ENCODE data around the gene GPATCH8. TPM values are rescaled to one million over a fixed set of nuclear protein-coding genes. Genes with fewer than 3 reads are reported as not detected.

The GPATCH8 gene
- total RNA-seq, 1 experiment from 2014 or later = 51.5 TPM

GRCh38 chr17:44390250-44390870 is 112.8 kb downstream of the GPATCH8 start:
- Histone ChIP-seq H3K23ac (ENCODE audit: insufficient read length, low read depth, low read length) (no peak overlapping the region), H2BK15ac (ENCODE audit: low read depth, low read length) (no peak overlapping the region), H2BK5ac (ENCODE audit: insufficient read length, low read length) (no peak overlapping the region), H3K27ac (ENCODE audit: insufficient read length, low read depth, low read length) (no peak overlapping the region), H4K5ac (ENCODE audit: insufficient read length, low read depth, low read length) (no peak overlapping the region), H3K4ac (ENCODE audit: low read depth, low read length) (no peak overlapping the region), H3K4me1 (ENCODE audit: insufficient read depth, low read length) (no peaks in the 10 kb centered on the region), H2AK5ac (ENCODE audit: insufficient read length, low read length) (no peak overlapping the region), H3T11ph (ENCODE audit: low read length) (no peak overlapping the region), H3K18ac (ENCODE audit: insufficient read length, low read depth, low read length) (no peak overlapping the region), H2BK20ac (ENCODE audit: low read depth, low read length, poor library complexity, severe bottlenecking) (no peak overlapping the region), H3K14ac (ENCODE audit: insufficient read depth, low read length) (no peak overlapping the region), H2AFZ (ENCODE audit: low read length) (no peak overlapping the region), H3K4me2 (ENCODE audit: insufficient read depth, insufficient read length, low read length) (no peak overlapping the region), H3K56ac (ENCODE audit: insufficient read length, low read depth, low read length) (no peak overlapping the region), H3K79me1 (ENCODE audit: insufficient read depth, low read depth, low read length, poor library complexity, severe bottlenecking) (no peaks in the 10 kb centered on the region), H2BK12ac (ENCODE audit: insufficient read length, low read depth, low read length) (no peak overlapping the region), H3K9ac (ENCODE audit: extremely low read depth, insufficient read length, low read length) (no peak overlapping the region), H3K79me2 (ENCODE audit: insufficient read depth, low read length) (no peaks in the 10 kb centered on the region), H2BK120ac (ENCODE audit: low read depth, low read length, poor library complexity, severe bottlenecking) (no peak overlapping the region), H4K20me1 (ENCODE audit: control insufficient read depth, insufficient read depth, insufficient read length) (no peaks in the 10 kb centered on the region), H4K8ac (replicated peaks; ENCODE audit: insufficient read length, low read depth, low read length) (no peak overlapping the region), H4K91ac (ENCODE audit: insufficient read length, low read depth, low read length) (no peak overlapping the region), H3K9me3 (ENCODE audit: control insufficient read depth, low read depth, low read length) (no peaks in the 10 kb centered on the region), H3K27me3 (ENCODE audit: insufficient read depth, low read length) (no peaks in the 10 kb centered on the region; the same call in 1 of the 2 replicates), H3K23me2 (ENCODE audit: insufficient read length, low read depth, low read length, poor library complexity, severe bottlenecking) (peaks cover 7% of the 10 kb centered on the region)
- no peaks in the 10 kb centered on the region for H3K9me3 Mint-ChIP-seq
- peaks cover 6 to 8% of the 10 kb centered on the region in 2 experiments; a peak in 3 of 4 replicates for H3K4me1 Mint-ChIP-seq
- no peak overlapping the region for H3K4me3 Mint-ChIP-seq
- no peak overlapping the region for H3K27ac Mint-ChIP-seq
- no peaks in the 10 kb centered on the region for H3K36me3 Mint-ChIP-seq (ENCODE audit: insufficient read depth in 1 of 3, low read depth in 3 of 3)
- TF ChIP-seq CTCF (conservative IDR thresholded peaks at IDR 0.05) = no peak
- peak; percentile 20 for DNase-seq
- WGBS (ENCODE audit: extremely low coverage, insufficient read length, low lambda C conversion rate) = no CpG with 5 or more reads among the region's 10 CpGs
- H3K27me3 Mint-ChIP-seq (ENCODE audit: low read depth) = peaks cover 20% of the 10 kb centered on the region
